Stimulated activated effector memory CD8-positive, alpha-beta T cell treated with anti-CD3 and anti-CD28 coated beads, Interleukin-12 subunit alpha, Interleukin-12 subunit beta, amount 100 ng/mL, for 72 hours (primary cell): ENCODE measurements around the gene ANK3.

Experiments
- ATAC-seq: fragments of 150-1000 bp; cut with Tn5 transposase; 2 replicates; pipeline ENCODE4 v1.10.0; 2021
- DNase-seq, 2 donors: peaks; one replicate each; pipeline ENCODE4 v3.0.0; 2021 to 2022; ENCODE audit warnings: low spot score in 2 of 2
- H3K27ac Mint-ChIP-seq: one replicate; pipeline ENCODE4 v1.8.0; 2022; ENCODE audit warnings: mild to moderate bottlenecking, mixed read lengths
- H3K36me3 Mint-ChIP-seq: one replicate; pipeline ENCODE4 v1.8.0; 2022; ENCODE audit warnings: mild to moderate bottlenecking, mixed read lengths
- H3K4me1 Mint-ChIP-seq: one replicate; pipeline ENCODE4 v1.8.0; 2022; ENCODE audit warnings: mixed read lengths
- H3K4me3 Mint-ChIP-seq: one replicate; pipeline ENCODE4 v1.8.0; 2022; ENCODE audit warnings: mild to moderate bottlenecking, mixed read lengths
- H3K9me3 Mint-ChIP-seq: one replicate; pipeline ENCODE4 v1.8.0; 2022; ENCODE audit warnings: mixed read lengths

Gene ANK3

DNA sequence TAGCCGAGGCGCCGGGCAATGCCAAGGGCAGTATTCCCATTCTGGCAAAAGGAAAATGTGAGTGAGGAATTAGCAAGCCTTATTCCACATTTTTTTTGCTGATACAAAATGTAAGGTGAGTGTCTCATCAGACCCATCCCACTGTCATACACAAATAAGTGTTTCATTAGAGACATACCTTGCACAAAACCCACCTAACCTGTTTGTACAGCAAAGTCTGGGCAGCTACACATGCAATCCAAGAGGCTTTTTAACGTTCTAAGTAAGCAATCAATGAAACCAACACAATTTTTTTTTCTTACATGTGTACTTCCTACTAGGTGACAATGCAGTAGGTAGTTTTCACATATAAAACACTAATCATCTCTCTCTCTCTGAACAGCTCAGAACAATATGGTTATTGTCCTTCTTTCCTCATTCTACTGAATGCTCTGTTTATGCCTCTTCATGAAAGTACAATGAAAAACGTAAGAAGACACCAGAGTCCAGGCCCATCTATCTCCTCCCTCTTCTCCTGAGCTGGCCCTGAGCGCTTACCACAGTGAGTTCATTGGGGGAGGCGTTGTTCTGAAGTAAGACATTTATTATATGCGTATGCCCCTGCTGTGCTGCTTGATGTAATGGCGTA, 217.2 kb downstream of the ANK3 start:
- peaks cover 58% of the 10 kb centered on the region for H3K36me3 Mint-ChIP-seq
- H3K4me3 Mint-ChIP-seq, result no peak overlapping the region
- no peaks in the 10 kb centered on the region for H3K4me1 Mint-ChIP-seq
- H3K27ac Mint-ChIP-seq, result no peak overlapping the region
- H3K9me3 Mint-ChIP-seq, result no peaks in the 10 kb centered on the region
- DNase-seq (no peak), ATAC-seq (no peak)

DNA sequence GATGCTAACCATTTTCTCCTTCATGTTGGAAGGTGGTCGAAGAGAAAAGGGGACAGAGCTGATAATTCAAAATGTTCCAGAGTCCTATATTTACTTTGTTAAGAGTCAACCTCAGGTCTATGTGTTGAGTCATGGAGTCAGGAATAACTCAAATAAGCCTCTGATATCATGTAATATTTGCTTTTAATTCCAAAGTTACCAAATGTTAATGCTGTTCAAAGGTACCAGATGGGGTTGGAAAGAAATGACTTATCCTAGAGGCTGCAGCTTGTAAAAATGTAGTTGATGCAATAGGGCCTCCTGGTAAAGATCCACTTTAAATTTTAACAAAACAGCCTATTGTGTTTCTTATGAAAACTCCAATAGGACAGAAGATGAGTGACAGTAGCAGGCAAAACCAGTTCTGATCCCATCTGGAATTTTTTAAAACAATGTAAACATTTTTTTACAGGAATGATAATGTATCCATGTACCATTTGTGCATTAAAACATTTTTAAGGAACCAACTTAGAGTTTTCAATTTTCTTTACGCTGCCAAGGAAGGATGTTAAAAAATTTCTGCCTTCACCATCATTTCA, 218.2 kb downstream of the ANK3 start:
- no peaks in the 10 kb centered on the region for H3K4me1 Mint-ChIP-seq
- H3K9me3 Mint-ChIP-seq, result no peaks in the 10 kb centered on the region
- H3K4me3 Mint-ChIP-seq, result no peak overlapping the region
- H3K27ac Mint-ChIP-seq, result no peak overlapping the region
- DNase-seq (no peak), ATAC-seq (no peak)
- H3K36me3 Mint-ChIP-seq, result peaks cover 57% of the 10 kb centered on the region

DNA sequence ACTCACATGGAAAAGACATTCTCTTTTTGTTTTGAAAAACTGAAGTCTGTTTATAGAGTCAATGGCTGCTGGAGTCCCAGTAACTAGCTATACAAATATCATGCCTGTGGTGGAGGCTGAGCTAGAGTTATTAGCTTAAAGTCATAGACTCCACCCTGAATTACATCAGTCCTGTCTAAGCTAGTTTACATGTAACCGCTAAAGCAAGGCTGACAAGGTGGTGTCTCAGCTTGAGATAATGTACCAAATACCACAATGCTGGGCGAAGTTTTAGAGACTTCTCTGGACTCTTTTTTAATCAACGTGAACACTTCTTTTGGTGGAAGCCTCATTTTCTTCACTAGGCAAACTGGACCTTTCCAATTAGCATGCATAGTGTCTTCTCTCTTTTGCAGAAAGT, 219.4 kb downstream of the ANK3 start:
- Mint-ChIP-seq H3K4me3 (no peak overlapping the region), H3K36me3 (peaks cover 53% of the 10 kb centered on the region), H3K4me1 (no peaks in the 10 kb centered on the region), H3K9me3 (no peaks in the 10 kb centered on the region), H3K27ac (no peak overlapping the region)
- DNase-seq (no peak), ATAC-seq (no peak)

DNA sequence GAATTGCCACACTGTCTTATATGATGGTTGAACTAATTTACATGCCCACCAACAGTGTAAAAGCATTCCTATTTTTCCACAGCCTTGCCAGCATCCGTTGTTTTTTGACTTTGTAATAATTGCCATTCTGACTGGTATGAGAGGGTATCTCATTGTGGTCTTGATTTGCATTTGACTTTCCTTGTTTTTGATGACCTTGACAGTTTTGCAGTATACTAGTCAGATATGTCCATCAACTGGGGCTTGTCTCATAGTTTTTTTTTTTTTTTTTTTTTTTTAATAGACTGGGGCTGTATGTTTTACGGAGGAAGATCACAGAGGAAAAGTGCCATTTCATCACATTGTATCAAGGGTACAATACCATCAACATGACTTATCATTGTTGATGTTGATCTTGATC, 220.6 kb downstream of the ANK3 start:
- H3K36me3 Mint-ChIP-seq, result peaks cover 51% of the 10 kb centered on the region
- H3K27ac Mint-ChIP-seq, result no peak overlapping the region
- no peaks in the 10 kb centered on the region for H3K4me1 Mint-ChIP-seq

DNA sequence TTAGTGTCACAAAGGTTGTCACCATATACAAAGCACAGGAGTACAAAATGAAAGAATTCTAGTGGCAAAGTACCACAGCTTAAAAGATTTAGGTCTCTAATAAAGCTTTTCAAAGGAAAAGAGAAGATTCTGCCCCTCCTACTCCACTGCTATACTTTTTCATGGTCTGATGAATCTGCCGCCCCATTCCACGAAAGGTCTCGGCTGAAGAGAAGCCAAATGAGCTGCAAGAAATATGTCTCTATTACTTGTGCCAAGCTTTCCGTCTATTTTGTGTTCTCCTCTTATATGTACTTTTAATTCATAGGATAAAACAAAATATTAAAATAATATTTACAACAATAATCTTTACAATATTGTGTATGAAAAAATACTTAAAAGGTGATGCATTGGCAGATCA, 222.6 kb downstream of the ANK3 start:
- Mint-ChIP-seq H3K4me3 (no peak overlapping the region), H3K27ac (no peak overlapping the region), H3K9me3 (no peaks in the 10 kb centered on the region), H3K36me3 (peaks cover 42% of the 10 kb centered on the region), H3K4me1 (no peaks in the 10 kb centered on the region)
- ATAC-seq (no peak), DNase-seq (no peak)

More for the DNA sequence above, 220.6 kb downstream of the ANK3 start:
- DNase-seq (no peak), ATAC-seq (no peak)
- Mint-ChIP-seq H3K4me3 (no peak overlapping the region), H3K9me3 (no peaks in the 10 kb centered on the region)

DNA sequence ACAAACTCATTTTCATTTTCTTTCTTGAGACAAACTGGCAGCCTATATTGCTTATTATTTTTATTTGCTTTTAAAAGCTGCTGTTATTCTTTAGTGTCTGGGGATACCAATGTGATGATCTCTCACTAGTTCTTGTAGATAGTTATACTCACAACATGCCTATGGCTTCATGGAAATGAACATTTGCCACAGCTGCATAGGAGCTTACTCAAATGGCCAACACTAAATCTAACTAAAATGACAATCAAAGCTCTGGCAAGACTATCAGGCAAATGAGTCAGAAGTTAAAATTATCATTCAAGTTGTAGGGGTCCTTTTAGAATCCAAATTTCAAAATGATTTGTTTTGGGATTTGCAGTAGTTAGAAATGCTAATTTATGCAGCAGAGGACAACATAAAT, 225.9 kb downstream of the ANK3 start:
- no peaks in the 10 kb centered on the region for H3K4me1 Mint-ChIP-seq
- ATAC-seq, result no peak
- DNase-seq, result no peak
- peaks cover 25% of the 10 kb centered on the region for H3K36me3 Mint-ChIP-seq
- H3K4me3 Mint-ChIP-seq, result no peak overlapping the region
- peaks cover 3% of the 10 kb centered on the region for H3K9me3 Mint-ChIP-seq
- no peak overlapping the region for H3K27ac Mint-ChIP-seq

DNA sequence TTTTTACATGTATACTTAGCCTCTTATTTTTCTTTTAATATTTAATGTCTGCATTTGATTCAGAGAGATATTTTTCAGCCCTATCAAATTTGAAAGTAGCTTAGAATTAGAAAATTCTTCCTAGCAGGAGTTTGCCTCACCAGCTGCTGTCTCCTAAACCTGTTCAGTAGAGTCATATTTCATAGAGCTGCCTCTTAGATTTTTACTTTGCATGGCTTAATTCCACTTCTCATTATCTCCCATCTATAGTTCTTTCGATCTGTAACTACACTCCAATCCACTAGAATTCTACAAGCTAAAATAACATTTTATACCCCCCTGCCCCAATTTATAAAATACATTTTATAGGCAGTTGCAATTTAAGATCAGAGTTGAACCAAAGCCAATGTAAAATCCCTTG, 227.0 kb downstream of the ANK3 start:
- DNase-seq, result no peak
- Mint-ChIP-seq H3K9me3 (peaks cover 3% of the 10 kb centered on the region), H3K4me3 (no peak overlapping the region), H3K27ac (no peak overlapping the region), H3K4me1 (no peaks in the 10 kb centered on the region), H3K36me3 (peaks cover 20% of the 10 kb centered on the region)
- ATAC-seq, result no peak

DNA sequence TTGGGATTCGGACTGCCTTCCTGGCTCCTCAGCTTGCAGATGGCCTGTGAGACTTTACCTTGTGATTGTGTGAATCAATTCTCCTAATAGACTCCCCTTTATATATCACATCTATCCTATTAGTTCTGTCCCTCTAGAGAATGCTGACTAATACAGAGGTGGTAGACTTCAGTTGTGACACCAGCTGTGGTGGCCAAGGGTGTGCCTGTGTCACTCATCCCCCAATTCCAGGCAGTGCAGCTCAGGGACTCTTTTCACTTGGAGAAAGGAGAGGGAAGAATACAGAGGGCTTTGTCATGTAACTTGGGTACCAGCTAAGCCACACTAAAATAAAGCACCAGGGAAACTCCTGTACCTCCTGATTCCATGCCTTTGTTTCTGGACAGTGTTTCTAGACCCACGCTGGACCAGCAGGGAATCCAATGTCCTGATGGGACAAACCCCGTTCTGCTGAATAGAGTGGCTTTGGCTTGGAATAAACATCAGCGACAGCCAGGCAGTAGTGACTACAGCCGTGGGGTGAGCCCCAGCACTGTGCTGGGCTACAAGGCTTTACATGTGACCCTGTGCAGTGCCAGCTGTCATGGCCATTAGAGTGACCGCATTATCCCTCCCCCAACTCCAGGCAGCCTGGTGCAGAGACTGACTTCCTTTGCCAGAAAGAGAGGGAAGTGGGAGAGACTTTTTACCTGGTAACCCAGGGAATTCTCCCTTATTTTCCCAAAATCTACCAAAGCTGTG, 233.6 kb downstream of the ANK3 start:
- Mint-ChIP-seq H3K4me1 (no peaks in the 10 kb centered on the region), H3K36me3 (peaks cover 5% of the 10 kb centered on the region)
- no peak for DNase-seq

DNA sequence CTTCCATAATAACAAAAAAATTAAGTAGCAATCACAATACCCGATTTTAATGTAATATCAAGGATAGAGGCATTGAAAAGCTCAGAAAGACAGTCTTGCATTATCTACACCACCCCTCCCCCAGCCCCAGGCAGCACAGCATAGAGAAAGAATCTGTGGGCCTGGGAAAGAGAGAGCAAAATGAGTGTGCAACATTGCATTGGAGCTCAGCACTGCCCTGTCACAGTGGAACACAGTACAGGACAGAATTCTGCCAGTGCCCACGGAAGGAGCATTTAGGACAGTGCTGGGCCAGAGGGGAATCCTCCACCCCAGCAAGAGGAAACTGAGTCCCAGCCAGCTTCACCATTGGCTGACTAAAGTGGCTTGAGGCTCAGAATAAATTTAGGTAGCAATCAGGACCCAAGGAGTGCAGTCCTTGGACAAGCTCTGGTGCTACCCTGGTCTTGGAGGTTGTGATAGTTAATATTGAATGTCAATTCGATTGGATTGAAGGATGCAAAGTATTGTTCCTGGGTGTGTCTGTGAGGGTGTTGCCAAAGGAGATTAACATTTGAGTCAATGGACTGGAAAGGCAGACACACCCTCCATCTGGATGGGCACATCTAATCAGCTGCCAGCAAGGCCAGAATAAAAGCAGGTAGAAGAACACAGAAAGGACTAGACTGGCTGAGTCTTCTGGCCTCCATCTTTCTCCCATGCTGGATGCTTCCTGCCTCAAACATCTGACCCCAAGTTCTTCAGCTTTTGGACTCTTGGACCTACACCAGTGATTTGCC, 234.4 kb downstream of the ANK3 start:
- Mint-ChIP-seq H3K36me3 (peaks cover 6% of the 10 kb centered on the region), H3K9me3 (no peaks in the 10 kb centered on the region), H3K4me1 (no peaks in the 10 kb centered on the region), H3K27ac (no peak overlapping the region), H3K4me3 (no peak overlapping the region)
- ATAC-seq, result no peak
- no peak for DNase-seq

More for the DNA sequence above, 233.6 kb downstream of the ANK3 start:
- ATAC-seq, result no peak
- Mint-ChIP-seq H3K4me3 (no peak overlapping the region), H3K9me3 (no peaks in the 10 kb centered on the region), H3K27ac (no peak overlapping the region)

DNA sequence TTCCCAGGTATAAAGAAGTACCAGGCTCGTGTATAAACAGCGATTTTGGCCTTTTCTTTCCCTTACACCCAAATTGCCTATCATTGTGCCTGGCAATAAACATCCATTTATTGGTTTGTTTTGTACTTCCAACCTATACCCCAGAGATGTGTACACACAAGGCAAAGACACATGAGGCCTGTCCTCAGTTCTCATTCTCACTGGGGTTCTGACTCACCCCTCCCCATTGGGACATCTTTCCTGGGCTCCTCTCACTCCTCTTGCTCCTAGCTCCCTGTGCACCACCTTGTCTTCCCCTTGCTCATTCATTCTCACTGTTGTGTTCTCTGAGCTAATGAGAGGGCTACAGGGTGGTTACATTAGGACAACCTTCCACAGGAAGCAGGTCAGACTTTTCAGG, 240.7 kb downstream of the ANK3 start:
- Mint-ChIP-seq H3K4me1 (no peaks in the 10 kb centered on the region), H3K9me3 (no peaks in the 10 kb centered on the region), H3K36me3 (peaks cover 6% of the 10 kb centered on the region), H3K27ac (no peak overlapping the region), H3K4me3 (no peak overlapping the region)
- DNase-seq, result no peak
- no peak for ATAC-seq

DNA sequence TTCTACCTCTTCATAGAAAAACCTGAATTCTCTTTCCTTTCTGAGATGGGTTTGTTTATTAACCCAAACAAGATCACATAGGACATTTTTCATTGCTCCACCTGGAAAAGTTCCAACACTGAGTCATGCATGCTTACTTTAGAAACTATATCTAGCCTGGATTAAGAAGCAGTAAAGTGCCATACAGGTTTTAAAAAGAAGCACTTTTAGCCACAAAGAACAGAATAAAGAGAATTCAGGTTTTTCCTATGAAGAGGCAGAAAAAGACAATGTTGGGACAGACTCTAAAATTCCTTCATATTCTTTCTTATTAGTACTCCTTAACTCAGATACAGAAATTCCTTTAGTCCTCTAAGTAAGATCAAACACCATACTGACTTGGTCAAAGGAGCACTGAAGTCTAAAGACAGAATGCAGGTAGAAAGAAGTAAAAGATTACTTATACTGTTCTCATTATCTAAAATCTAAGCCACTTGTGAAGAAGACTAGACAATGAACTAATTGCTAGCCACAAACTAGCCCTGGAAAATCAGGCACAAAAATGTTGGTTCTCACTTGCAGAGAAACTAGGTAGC, 241.3 kb downstream of the ANK3 start:
- no peak overlapping the region for H3K27ac Mint-ChIP-seq
- DNase-seq (no peak), ATAC-seq (no peak)
- no peaks in the 10 kb centered on the region for H3K4me1 Mint-ChIP-seq
- H3K9me3 Mint-ChIP-seq, result no peaks in the 10 kb centered on the region
- H3K36me3 Mint-ChIP-seq, result peaks cover 6% of the 10 kb centered on the region
- H3K4me3 Mint-ChIP-seq, result no peak overlapping the region

DNA sequence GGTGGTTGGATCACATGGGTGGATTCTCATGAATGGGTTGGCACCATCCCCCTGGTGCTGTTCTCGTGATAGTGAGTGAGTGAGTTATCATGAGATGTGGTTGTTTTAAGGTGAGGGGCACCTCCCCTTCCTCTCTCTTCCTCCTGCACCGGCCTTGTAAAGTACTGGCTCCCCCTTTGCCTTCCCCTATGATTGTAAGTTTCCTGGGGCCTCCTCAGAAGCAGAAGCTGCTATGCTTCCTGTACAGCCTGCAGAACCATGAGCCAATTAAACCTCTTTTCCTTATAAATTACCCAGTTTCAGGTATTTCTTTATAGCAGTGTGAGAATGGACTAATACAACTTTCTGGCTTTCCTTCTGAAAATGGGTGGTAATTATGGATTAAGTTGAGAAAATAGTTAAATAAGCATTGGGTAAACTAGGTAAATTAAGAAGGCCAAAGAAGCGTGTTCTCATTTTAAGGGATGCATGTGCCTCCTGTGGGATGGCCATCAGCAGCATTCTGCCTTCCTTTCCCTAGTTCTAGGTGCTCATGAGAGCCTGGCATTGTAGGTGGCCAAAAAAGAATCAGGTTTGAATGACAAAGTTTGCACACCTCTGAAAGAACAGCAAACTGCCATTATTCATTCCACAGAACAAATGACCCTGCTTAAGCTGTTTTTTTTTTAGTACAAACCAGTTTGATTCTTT, 242.0 kb downstream of the ANK3 start:
- DNase-seq, result no peak
- Mint-ChIP-seq H3K4me1 (no peaks in the 10 kb centered on the region), H3K36me3 (peaks cover 6% of the 10 kb centered on the region), H3K4me3 (no peak overlapping the region), H3K27ac (no peak overlapping the region), H3K9me3 (no peaks in the 10 kb centered on the region)
- no peak for ATAC-seq

DNA sequence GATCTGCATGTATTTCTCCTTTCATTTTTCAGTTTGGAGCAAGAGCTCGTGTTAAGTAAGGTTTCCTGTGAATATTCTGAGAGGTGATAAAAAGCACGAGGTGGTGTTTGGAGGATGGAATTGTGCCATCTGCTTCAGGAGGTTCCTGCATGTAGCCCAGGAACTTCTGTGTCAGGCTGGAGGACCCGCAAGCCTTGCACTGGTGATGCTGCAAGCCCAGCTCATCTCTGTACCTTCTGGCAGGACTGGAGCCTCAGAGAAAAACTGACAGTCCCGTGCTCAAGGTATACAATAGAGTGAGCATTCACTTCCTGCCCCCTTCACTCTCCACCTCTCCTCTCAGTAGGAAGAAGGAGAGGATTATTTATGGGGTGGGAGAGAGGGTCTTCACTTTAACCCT, 242.7 kb downstream of the ANK3 start:
- H3K36me3 Mint-ChIP-seq, result peaks cover 6% of the 10 kb centered on the region
- H3K4me3 Mint-ChIP-seq, result no peak overlapping the region
- ATAC-seq, result no peak
- no peak for DNase-seq
- no peaks in the 10 kb centered on the region for H3K9me3 Mint-ChIP-seq
- no peaks in the 10 kb centered on the region for H3K4me1 Mint-ChIP-seq
- no peak overlapping the region for H3K27ac Mint-ChIP-seq

DNA sequence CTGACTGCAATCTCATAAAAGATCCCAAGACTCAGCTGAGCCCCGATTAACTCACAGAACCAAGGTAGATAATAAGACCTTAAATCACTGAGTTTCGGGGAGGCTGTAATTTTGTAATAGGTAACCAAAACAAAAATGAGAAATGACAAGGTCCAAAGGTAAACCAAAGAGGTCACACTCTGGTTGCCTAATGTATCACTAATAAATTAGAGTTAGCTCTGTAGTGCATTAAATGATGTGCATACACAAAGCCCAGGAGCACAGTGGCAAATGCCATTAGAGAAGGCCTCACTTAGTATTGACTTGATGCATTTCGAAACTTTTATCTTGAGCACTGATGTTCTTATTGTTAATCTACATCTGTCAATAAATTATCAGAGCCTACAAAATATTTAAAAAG, 245.6 kb downstream of the ANK3 start:
- Mint-ChIP-seq H3K36me3 (no peaks in the 10 kb centered on the region), H3K27ac (no peak overlapping the region), H3K9me3 (no peaks in the 10 kb centered on the region), H3K4me3 (no peak overlapping the region), H3K4me1 (no peaks in the 10 kb centered on the region)
- no peak for ATAC-seq
- no peak for DNase-seq

DNA sequence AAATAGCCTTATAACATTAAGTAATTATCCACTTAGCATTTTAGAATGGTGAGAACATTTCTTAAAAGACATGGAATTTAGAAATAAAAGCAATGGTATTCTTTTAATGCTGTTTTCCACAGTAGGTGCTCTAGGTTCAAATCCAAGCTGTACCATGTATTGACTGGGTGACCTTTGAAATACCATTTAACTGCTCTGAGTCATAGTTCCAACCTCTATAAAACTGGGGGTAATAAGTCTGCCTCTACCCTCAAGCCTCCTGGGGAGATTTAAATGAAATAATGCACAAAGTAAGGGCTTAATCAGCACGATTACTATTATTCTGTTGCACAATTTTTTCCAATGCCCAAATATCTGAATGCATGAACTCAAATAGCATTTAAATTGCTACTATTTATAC, 246.9 kb downstream of the ANK3 start:
- H3K9me3 Mint-ChIP-seq, result no peaks in the 10 kb centered on the region
- no peak for ATAC-seq
- H3K4me3 Mint-ChIP-seq, result no peak overlapping the region
- DNase-seq, result no peak
- no peak overlapping the region for H3K27ac Mint-ChIP-seq
- no peaks in the 10 kb centered on the region for H3K36me3 Mint-ChIP-seq
- H3K4me1 Mint-ChIP-seq, result no peaks in the 10 kb centered on the region
